ENCODE data around the gene FRMD6. TPM values are rescaled to one million over a fixed set of nuclear protein-coding genes. Genes with fewer than 3 reads are reported as not detected.

FRMD6 gene
- total RNA-seq, 4 donors from 2014 or later = 17.8 to 36.8 (median 25.8) TPM

DNA sequence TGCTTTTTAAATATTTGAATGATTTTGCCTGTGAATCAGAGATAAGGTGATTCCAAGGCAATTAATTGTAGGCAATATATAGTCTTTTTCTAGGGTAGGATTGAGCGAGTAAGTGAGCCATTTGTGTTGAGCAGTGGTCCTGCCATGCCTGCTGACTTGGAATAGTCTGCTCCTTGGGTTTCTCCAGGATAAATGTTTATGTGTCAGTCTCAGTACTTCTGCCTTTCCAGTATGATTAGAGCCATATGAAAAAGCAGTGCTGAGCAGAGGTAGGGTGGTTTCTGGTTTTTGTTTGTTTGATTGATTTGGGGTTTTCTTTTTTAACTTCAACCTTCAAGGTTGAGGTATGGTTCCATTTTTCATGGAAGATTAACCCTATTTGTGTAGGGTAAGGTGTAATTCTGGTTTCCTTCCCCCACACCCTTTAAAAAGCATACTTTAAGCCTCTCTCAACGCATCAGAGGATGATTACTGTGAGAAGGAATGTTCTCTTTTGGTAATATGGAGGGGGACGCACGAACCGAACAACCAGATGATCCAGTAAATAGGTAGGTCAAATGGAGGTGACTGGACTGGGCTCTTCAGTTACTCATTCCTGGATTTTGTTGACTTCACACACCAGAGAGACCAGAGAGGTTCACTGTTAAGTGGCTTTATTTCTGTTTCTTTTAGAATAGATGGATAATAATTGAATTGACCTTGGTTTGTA is 22.7 kb downstream of the FRMD6 start:
- no peak overlapping the region for H3K27ac ChIP-seq
- WGBS, 2 donors = 95% methylated on average over 5 of the region's 5 CpGs
- intact Hi-C loops (cut with DNase I) = no loop called here
- TF ChIP-seq POLR2A (IDR thresholded peaks at IDR 0.05) = no peak
- TF ChIP-seq, protein P1, sequence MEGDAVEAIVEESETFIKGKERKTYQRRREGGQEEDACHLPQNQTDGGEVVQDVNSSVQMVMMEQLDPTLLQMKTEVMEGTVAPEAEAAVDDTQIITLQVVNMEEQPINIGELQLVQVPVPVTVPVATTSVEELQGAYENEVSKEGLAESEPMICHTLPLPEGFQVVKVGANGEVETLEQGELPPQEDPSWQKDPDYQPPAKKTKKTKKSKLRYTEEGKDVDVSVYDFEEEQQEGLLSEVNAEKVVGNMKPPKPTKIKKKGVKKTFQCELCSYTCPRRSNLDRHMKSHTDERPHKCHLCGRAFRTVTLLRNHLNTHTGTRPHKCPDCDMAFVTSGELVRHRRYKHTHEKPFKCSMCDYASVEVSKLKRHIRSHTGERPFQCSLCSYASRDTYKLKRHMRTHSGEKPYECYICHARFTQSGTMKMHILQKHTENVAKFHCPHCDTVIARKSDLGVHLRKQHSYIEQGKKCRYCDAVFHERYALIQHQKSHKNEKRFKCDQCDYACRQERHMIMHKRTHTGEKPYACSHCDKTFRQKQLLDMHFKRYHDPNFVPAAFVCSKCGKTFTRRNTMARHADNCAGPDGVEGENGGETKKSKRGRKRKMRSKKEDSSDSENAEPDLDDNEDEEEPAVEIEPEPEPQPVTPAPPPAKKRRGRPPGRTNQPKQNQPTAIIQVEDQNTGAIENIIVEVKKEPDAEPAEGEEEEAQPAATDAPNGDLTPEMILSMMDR (IDR thresholded peaks at IDR 0.05) = no peak
- H3K4me3 ChIP-seq (replicated peaks in 1 of 3) = no peak overlapping the region
- H3K4me1 ChIP-seq = peaks cover 0 to 2% of the 10 kb centered on the region in 2 donors
- DNase-seq = no peak
- H3K27me3 ChIP-seq = no peaks in the 10 kb centered on the region
- H3K9me3 ChIP-seq = no peaks in the 10 kb centered on the region
- H3K36me3 ChIP-seq = no peaks in the 10 kb centered on the region

GRCh38 chr14:51676549-51676948 is 24.8 kb downstream of the FRMD6 start:
- TF ChIP-seq, protein P1 (IDR thresholded peaks at IDR 0.05) = no peak
- no peak for TF ChIP-seq POLR2A (IDR thresholded peaks at IDR 0.05)
- H3K27ac ChIP-seq = no peak overlapping the region
- H3K36me3 ChIP-seq = no peaks in the 10 kb centered on the region
- H3K4me3 ChIP-seq (replicated peaks in 1 of 3) = no peak overlapping the region
- peaks cover 0 to 9% of the 10 kb centered on the region in 2 donors for H3K4me1 ChIP-seq
- intact Hi-C loops (cut with DNase I) = no loop called here
- no peak for DNase-seq
- H3K27me3 ChIP-seq = no peaks in the 10 kb centered on the region
- H3K9me3 ChIP-seq = no peaks in the 10 kb centered on the region

GRCh38 chr14:51677266-51677665 is 25.6 kb downstream of the FRMD6 start:
- 70 to 79% methylated on average over 1 of the region's 1 CpG for WGBS, 2 donors
- DNase-seq = no peak
- no peak overlapping the region for H3K27ac ChIP-seq
- H3K9me3 ChIP-seq = no peaks in the 10 kb centered on the region
- no peaks in the 10 kb centered on the region for H3K36me3 ChIP-seq
- no peak for TF ChIP-seq POLR2A (IDR thresholded peaks at IDR 0.05)
- TF ChIP-seq, protein P1 (IDR thresholded peaks at IDR 0.05) = no peak
- no peaks in the 10 kb centered on the region for H3K27me3 ChIP-seq
- intact Hi-C loops (cut with DNase I) = no loop called here
- H3K4me1 ChIP-seq = peaks cover 0 to 9% of the 10 kb centered on the region in 2 donors
- no peak overlapping the region for H3K4me3 ChIP-seq (replicated peaks in 1 of 3)

- 93 to 95% methylated on average over 2 of the region's 2 CpGs for WGBS, 2 donors
- peaks cover 0 to 9% of the 10 kb centered on the region in 2 donors for H3K4me1 ChIP-seq
- no peaks in the 10 kb centered on the region for H3K9me3 ChIP-seq
- H3K36me3 ChIP-seq = no peaks in the 10 kb centered on the region
- no peak overlapping the region for H3K4me3 ChIP-seq (replicated peaks in 1 of 3)
- no peaks in the 10 kb centered on the region for H3K27me3 ChIP-seq
- no peak for DNase-seq
- intact Hi-C loops (cut with DNase I) = no loop called here
- TF ChIP-seq, protein P1 (IDR thresholded peaks at IDR 0.05) = no peak
- no peak for TF ChIP-seq POLR2A (IDR thresholded peaks at IDR 0.05)
- no peak overlapping the region for H3K27ac ChIP-seq
Measured at GRCh38 chr14:51677738-51678137, 26.0 kb downstream of the FRMD6 start.

GRCh38 chr14:51680031-51680430 is 28.3 kb downstream of the FRMD6 start:
- no peak overlapping the region for H3K27ac ChIP-seq
- no peaks in the 10 kb centered on the region for H3K27me3 ChIP-seq
- peaks cover 0 to 9% of the 10 kb centered on the region in 2 donors for H3K4me1 ChIP-seq
- 41 to 53% methylated on average over 1 of the region's 1 CpG for WGBS, 2 donors
- no peaks in the 10 kb centered on the region for H3K9me3 ChIP-seq
- DNase-seq = no peak
- no peaks in the 10 kb centered on the region for H3K36me3 ChIP-seq
- intact Hi-C loops (cut with DNase I) = no loop called here
- no peak for TF ChIP-seq POLR2A (IDR thresholded peaks at IDR 0.05)
- TF ChIP-seq, protein P1 (IDR thresholded peaks at IDR 0.05) = no peak
- no peak overlapping the region for H3K4me3 ChIP-seq (replicated peaks in 1 of 3)

Data from thyroid gland (tissue), 4 donors.